ENCODE results near the gene VCAN. TPM values are rescaled to one million over a fixed set of nuclear protein-coding genes. Genes with fewer than 3 reads are reported as not detected.

VCAN gene
- total and polyA plus RNA-seq, 2 experiments from 2014 or later, result 133 to 404 TPM

DNA sequence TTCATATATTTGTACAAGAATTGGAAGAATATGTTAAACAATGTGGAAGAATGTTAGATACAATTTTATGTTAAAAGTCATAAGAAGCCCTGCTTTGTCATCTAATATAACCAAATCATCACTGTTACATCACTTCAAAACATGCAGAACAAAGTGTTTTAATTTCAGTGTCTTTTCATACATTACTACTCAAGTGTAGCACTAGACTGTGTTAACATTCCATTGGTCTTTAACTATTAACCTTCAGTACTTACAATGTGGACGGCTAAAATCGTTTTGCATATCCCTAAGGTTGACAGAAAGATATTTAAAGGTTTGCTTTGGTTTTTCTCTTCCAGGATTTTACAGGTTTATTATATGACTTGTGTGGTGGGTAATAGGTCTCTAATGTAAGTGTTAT lies 50.9 kb downstream of the VCAN start (continued):
- TF ChIP-seq EZH2 (IDR thresholded peaks at IDR 0.05; ENCODE audit: low read depth, unreplicated experiment), result no peak
- no peak for TF ChIP-seq ZNF331 (CRISPR knock-in tag; IDR thresholded peaks at IDR 0.05; ENCODE audit: low read depth)
- TF ChIP-seq NANOG (IDR thresholded peaks at IDR 0.05; ENCODE audit: borderline replicate concordance), result no peak
- no peak for TF ChIP-seq JUNB (IDR thresholded peaks at IDR 0.05; ENCODE audit: unreplicated experiment)
- no peak for TF ChIP-seq CTCF (conservative IDR thresholded peaks at IDR 0.05; ENCODE audit: low read depth in 2 of 2)
- no peak for TF ChIP-seq ETS1 (IDR thresholded peaks at IDR 0.05)
- TF ChIP-seq POLR2AphosphoS5 (IDR thresholded peaks at IDR 0.05; ENCODE audit: low read depth), result no peak
- TF ChIP-seq, protein P1, sequence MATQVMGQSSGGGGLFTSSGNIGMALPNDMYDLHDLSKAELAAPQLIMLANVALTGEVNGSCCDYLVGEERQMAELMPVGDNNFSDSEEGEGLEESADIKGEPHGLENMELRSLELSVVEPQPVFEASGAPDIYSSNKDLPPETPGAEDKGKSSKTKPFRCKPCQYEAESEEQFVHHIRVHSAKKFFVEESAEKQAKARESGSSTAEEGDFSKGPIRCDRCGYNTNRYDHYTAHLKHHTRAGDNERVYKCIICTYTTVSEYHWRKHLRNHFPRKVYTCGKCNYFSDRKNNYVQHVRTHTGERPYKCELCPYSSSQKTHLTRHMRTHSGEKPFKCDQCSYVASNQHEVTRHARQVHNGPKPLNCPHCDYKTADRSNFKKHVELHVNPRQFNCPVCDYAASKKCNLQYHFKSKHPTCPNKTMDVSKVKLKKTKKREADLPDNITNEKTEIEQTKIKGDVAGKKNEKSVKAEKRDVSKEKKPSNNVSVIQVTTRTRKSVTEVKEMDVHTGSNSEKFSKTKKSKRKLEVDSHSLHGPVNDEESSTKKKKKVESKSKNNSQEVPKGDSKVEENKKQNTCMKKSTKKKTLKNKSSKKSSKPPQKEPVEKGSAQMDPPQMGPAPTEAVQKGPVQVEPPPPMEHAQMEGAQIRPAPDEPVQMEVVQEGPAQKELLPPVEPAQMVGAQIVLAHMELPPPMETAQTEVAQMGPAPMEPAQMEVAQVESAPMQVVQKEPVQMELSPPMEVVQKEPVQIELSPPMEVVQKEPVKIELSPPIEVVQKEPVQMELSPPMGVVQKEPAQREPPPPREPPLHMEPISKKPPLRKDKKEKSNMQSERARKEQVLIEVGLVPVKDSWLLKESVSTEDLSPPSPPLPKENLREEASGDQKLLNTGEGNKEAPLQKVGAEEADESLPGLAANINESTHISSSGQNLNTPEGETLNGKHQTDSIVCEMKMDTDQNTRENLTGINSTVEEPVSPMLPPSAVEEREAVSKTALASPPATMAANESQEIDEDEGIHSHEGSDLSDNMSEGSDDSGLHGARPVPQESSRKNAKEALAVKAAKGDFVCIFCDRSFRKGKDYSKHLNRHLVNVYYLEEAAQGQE (IDR thresholded peaks at IDR 0.05; ENCODE audit: unreplicated experiment), result no peak

GRCh38 chr5:83523929-83524328 lies 52.4 kb downstream of the VCAN start:
- no peaks in the 10 kb centered on the region for H3F3A ChIP-seq (replicated peaks; ENCODE audit: low read depth)
- H3K36me3 ChIP-seq (ENCODE audit: insufficient read depth), result peaks cover 18% of the 10 kb centered on the region; the same call in 1 of the 2 replicates
- Mint-ChIP-seq H3K4me3 (no peak overlapping the region), H3K27ac (no peak overlapping the region), H3K9me3 (no peaks in the 10 kb centered on the region), H3K4me1 (peaks cover 5% of the 10 kb centered on the region; the same call in 2 of the 3 replicates), H3K36me3 (ENCODE audit: low read depth) (peaks cover 43% of the 10 kb centered on the region), H3K27me3 (ENCODE audit: insufficient read depth, low read depth, poor library complexity) (no peaks in the 10 kb centered on the region)
- DNase-seq (ENCODE audit: low spot score) (no peak), ATAC-seq (no peak)
- H3K4me3 ChIP-seq, result no peak overlapping the region
- no peak overlapping the region for H3K4me2 ChIP-seq
- H3K4me1 ChIP-seq (ENCODE audit: insufficient read depth), result no peaks in the 10 kb centered on the region
- no peak overlapping the region for H2AFZ ChIP-seq
- H3K27me3 ChIP-seq (ENCODE audit: insufficient read depth), result no peaks in the 10 kb centered on the region
- H3K79me2 ChIP-seq (replicated peaks; ENCODE audit: insufficient read depth), result 0 out of 2 replicates have a peak, but pooled peaks cover 4% of the 10 kb centered on the region
- H3K9me2 ChIP-seq (ENCODE audit: insufficient read depth), result peaks cover 8% of the 10 kb centered on the region; the same call in 1 of the 2 replicates
- H3K27ac ChIP-seq (ENCODE audit: low read depth), result no peak overlapping the region
- peaks cover 3% of the 10 kb centered on the region; the same call in 1 of the 2 replicates for H4K20me1 ChIP-seq (replicated peaks; ENCODE audit: insufficient read depth)
- TF ChIP-seq ETS1 (IDR thresholded peaks at IDR 0.05) (no peak), NANOG (IDR thresholded peaks at IDR 0.05; ENCODE audit: borderline replicate concordance) (no peak), ZNF114 (CRISPR knock-in tag; IDR thresholded peaks at IDR 0.05) (no peak), EZH2 (IDR thresholded peaks at IDR 0.05; ENCODE audit: low read depth, unreplicated experiment) (no peak), EZH2phosphoT487 (IDR thresholded peaks at IDR 0.05; ENCODE audit: unreplicated experiment) (no peak), CREB1 (CRISPR knock-in tag; IDR thresholded peaks at IDR 0.05; ENCODE audit: low read depth) (no peak), CTCF (conservative IDR thresholded peaks at IDR 0.05; ENCODE audit: low read depth in 2 of 2) (no peak), JUNB (IDR thresholded peaks at IDR 0.05; ENCODE audit: unreplicated experiment) (no peak), POLR2AphosphoS5 (IDR thresholded peaks at IDR 0.05; ENCODE audit: low read depth) (no peak), STAT1 (IDR thresholded peaks at IDR 0.05; ENCODE audit: unreplicated experiment) (no peak)

Data from GM23338 (cell line).